A549 (cell line): Measurements from ENCODE around the gene TBX2. TPM values are rescaled to one million over a fixed set of nuclear protein-coding genes. Genes with fewer than 3 reads are reported as not detected.

Experiments
- ATOH8 ChIP-seq: fragments of 250-450 bp; sonication (Bioruptor Pico); IDR thresholded peaks from 2 replicates; pipeline ENCODE4 v1.5.0; 2020; ENCODE audit warnings: low read depth, mild to moderate bottlenecking, moderate library complexity
- BHLHE40 ChIP-seq: IDR thresholded peaks from 2 replicates; pipeline ENCODE4 v1.6.1; 2012; ENCODE audit warnings: low read depth, low read length, inconsistent platforms
- CBX2 ChIP-seq: fragments of 200-600 bp; sonication (generic); IDR thresholded peaks from 2 replicates; pipeline ENCODE4 v1.6.1; 2016; ENCODE audit warnings: low read depth, mild to moderate bottlenecking, borderline replicate concordance
- CHD2 ChIP-seq: fragments of 150-350 bp; IDR thresholded peaks from 2 replicates; pipeline ENCODE4 v1.6.1; 2014; ENCODE audit warnings: low read length; ENCODE audit not compliant: partially characterized antibody
- CTCF ChIP-seq: fragments of >200 bp; sonication (Bioruptor Twin); formaldehyde crosslinking; IDR thresholded peaks from 3 replicates; pipeline ENCODE4 v1.5.1; 2016
- ELK1 ChIP-seq: fragments of 150-350 bp; IDR thresholded peaks from 2 replicates; pipeline ENCODE4 v1.6.1; 2014; ENCODE audit warnings: low read depth, mild to moderate bottlenecking, low read length
- EP300 ChIP-seq, 2 experiments: fragments of >200 bp; sonication (Bioruptor Twin); formaldehyde crosslinking; IDR thresholded peaks; 2 replicates in 1 of 2; 3 replicates in 1 of 2; pipeline ENCODE4 v1.6.1; 2016 to 2017
- ESRRA ChIP-seq: fragments of 150-350 bp; IDR thresholded peaks from 2 replicates; pipeline ENCODE4 v1.6.1; 2014; ENCODE audit warnings: mild to moderate bottlenecking, low read length, borderline replicate concordance
- FOSL2 ChIP-seq, 2 experiments: fragments of 450-650 bp in 1 of 2; fragments of >200 bp in 1 of 2; sonication (Bioruptor Twin) in 1 of 2; formaldehyde crosslinking; IDR thresholded peaks; 2 replicates each; pipeline versions ENCODE4 v1.5.0 to v1.6.1; 2016 to 2020; ENCODE audit warnings: mild to moderate bottlenecking in 1 of 2, moderate library complexity in 1 of 2
- FOXS1 ChIP-seq: fragments of 250-450 bp; sonication (Bioruptor Pico); IDR thresholded peaks from 2 replicates; pipeline ENCODE4 v1.5.0; 2020; ENCODE audit warnings: mild to moderate bottlenecking, moderate library complexity
- GATA3 ChIP-seq: IDR thresholded peaks from 2 replicates; pipeline ENCODE4 v1.6.1; 2012; ENCODE audit warnings: borderline replicate concordance
- HDAC2 ChIP-seq: fragments of 200-600 bp; sonication (generic); IDR thresholded peaks from 2 replicates; pipeline ENCODE4 v1.6.1; 2016
- HES2 ChIP-seq: fragments of >200 bp; sonication (Bioruptor Twin); formaldehyde crosslinking; IDR thresholded peaks from 2 replicates; pipeline ENCODE4 v1.6.1; 2016
- HEYL ChIP-seq: fragments of 250-450 bp; sonication (Bioruptor Pico); IDR thresholded peaks from 2 replicates; pipeline ENCODE4 v1.8.0; 2021; ENCODE audit warnings: mild to moderate bottlenecking, moderate library complexity
- HMGXB4 ChIP-seq: fragments of 250-450 bp; sonication (Bioruptor Pico); IDR thresholded peaks from 2 replicates; pipeline ENCODE4 v1.5.0; 2021; ENCODE audit warnings: mild to moderate bottlenecking, moderate library complexity, borderline replicate concordance
- HOXB13 ChIP-seq: fragments of 250-450 bp; sonication (Bioruptor Pico); IDR thresholded peaks from 2 replicates; pipeline ENCODE4 v1.5.0; 2020; ENCODE audit warnings: low read depth, mild to moderate bottlenecking, moderate library complexity
- JUN ChIP-seq, 2 experiments: fragments of >200 bp; sonication (Bioruptor Twin); formaldehyde crosslinking; IDR thresholded peaks; 2 replicates in 1 of 2; 3 replicates in 1 of 2; pipeline ENCODE4 v1.6.1; 2016 to 2017
- MAFK ChIP-seq: fragments of 450-650 bp; IDR thresholded peaks from 2 replicates; pipeline ENCODE4 v1.6.1; 2014; ENCODE audit not compliant: partially characterized antibody
- MAX ChIP-seq: IDR thresholded peaks from 2 replicates; pipeline ENCODE4 v1.6.1; 2012
- NFE2L2 ChIP-seq: fragments of 150-350 bp; conservative IDR thresholded peaks from 2 replicates; pipeline ENCODE4 v1.6.1; 2014; ENCODE audit warnings: low read length
- NR3C1 ChIP-seq: fragments of >200 bp; sonication (Bioruptor Twin); formaldehyde crosslinking; IDR thresholded peaks from 3 replicates; pipeline ENCODE4 v1.6.1; 2017
- RCOR1 ChIP-seq: fragments of 150-350 bp; IDR thresholded peaks from 2 replicates; pipeline ENCODE4 v1.6.1; 2014; ENCODE audit warnings: antibody characterized with exemption, low read length, low read depth
- RFX5 ChIP-seq: fragments of 450-650 bp; IDR thresholded peaks from 2 replicates; pipeline ENCODE4 v1.7.1; 2014; ENCODE audit warnings: antibody characterized with exemption, mild to moderate bottlenecking, moderate library complexity
- SMC3 ChIP-seq: fragments of >200 bp; sonication (Bioruptor Twin); formaldehyde crosslinking; IDR thresholded peaks from 3 replicates; pipeline ENCODE4 v1.6.1; 2018; ENCODE audit warnings: inconsistent platforms
- TFCP2L1 ChIP-seq: fragments of 250-450 bp; sonication (Bioruptor Pico); IDR thresholded peaks from 2 replicates; pipeline ENCODE4 v1.5.0; 2021; ENCODE audit warnings: mild to moderate bottlenecking
- ZC3H11A ChIP-seq: fragments of 450-650 bp; IDR thresholded peaks from 2 replicates; pipeline ENCODE4 v1.6.1; 2014; ENCODE audit warnings: antibody characterized with exemption, mild to moderate bottlenecking
- ZNF302 ChIP-seq: fragments of 250-450 bp; sonication (Bioruptor Pico); IDR thresholded peaks from 2 replicates; pipeline ENCODE4 v1.9.0; 2021; ENCODE audit warnings: inconsistent platforms, mild to moderate bottlenecking, moderate library complexity
- polyA plus RNA-seq, 4 experiments: library from polyadenylated mRNA; depleted of rRNA in 3 of 4; stranded (reverse); fragments of >200 nt; fragmentation: RNase III in 1 of 4; extraction: RNeasy Plus Mini Kit Qiagen cat#74134 plus additional on column Dnase treatment in 1 of 4; gene quantifications; 2 replicates in 3 of 4; 3 replicates in 1 of 4; pipeline ENCODE4 v1.2.3, GENCODE V29; 2011 to 2017
- TF ChIP-seq, protein P1 (sequence below): IDR thresholded peaks from 2 replicates; pipeline ENCODE4 v1.6.1; 2012
- TF ChIP-seq, protein P2 (sequence below): fragments of >200 bp; sonication (Bioruptor Twin); formaldehyde crosslinking; IDR thresholded peaks from 3 replicates; pipeline ENCODE4 v1.6.1; 2016
- TF ChIP-seq, protein P3 (sequence below): fragments of 200-600 bp; sonication (generic); IDR thresholded peaks from 2 replicates; pipeline ENCODE4 v1.6.1; 2016; ENCODE audit warnings: antibody characterized with exemption, mild to moderate bottlenecking, moderate library complexity

Gene TBX2
- polyA plus RNA-seq, 2 of the 4 experiments (the other 2 are of a cell fraction): 0.71 to 2.3 TPM

- TF ChIP-seq HDAC2 (no peak), ZNF302 (CRISPR knock-in tag) (no peak), FOSL2 (IDR thresholded peaks at IDR 0.05) (no peak), FOSL2 (CRISPR knock-in tag; IDR thresholded peaks at IDR 0.05) (no peak), RFX5 (no peak), JUN (IDR thresholded peaks at IDR 0.05) (peak in 1 of 2 experiments; percentile 59; a peak in 3 of 5 replicates), RCOR1 (no peak), SMC3 (peak; percentile 98), CBX2 (no peak), BHLHE40 (no peak), GATA3 (no peak), HES2 (no peak), CHD2 (no peak), MAFK (no peak), ELK1 (no peak), FOXS1 (CRISPR knock-in tag) (no peak), EP300 (IDR thresholded peaks at IDR 0.05) (no peak), HMGXB4 (no peak), TFCP2L1 (CRISPR knock-in tag) (no peak), MAX (peak; percentile 41), CTCF (peak; percentile 96), HEYL (CRISPR knock-in tag) (no peak), HOXB13 (CRISPR knock-in tag) (no peak), NFE2L2 (no peak), ATOH8 (CRISPR knock-in tag) (no peak), ZC3H11A (no peak), ESRRA (no peak), NR3C1 (no peak)
- TF ChIP-seq, protein P1, sequence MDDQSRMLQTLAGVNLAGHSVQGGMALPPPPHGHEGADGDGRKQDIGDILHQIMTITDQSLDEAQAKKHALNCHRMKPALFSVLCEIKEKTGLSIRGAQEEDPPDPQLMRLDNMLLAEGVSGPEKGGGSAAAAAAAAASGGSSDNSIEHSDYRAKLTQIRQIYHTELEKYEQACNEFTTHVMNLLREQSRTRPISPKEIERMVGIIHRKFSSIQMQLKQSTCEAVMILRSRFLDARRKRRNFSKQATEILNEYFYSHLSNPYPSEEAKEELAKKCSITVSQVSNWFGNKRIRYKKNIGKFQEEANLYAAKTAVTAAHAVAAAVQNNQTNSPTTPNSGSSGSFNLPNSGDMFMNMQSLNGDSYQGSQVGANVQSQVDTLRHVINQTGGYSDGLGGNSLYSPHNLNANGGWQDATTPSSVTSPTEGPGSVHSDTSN: no peak
- TF ChIP-seq, protein P2, sequence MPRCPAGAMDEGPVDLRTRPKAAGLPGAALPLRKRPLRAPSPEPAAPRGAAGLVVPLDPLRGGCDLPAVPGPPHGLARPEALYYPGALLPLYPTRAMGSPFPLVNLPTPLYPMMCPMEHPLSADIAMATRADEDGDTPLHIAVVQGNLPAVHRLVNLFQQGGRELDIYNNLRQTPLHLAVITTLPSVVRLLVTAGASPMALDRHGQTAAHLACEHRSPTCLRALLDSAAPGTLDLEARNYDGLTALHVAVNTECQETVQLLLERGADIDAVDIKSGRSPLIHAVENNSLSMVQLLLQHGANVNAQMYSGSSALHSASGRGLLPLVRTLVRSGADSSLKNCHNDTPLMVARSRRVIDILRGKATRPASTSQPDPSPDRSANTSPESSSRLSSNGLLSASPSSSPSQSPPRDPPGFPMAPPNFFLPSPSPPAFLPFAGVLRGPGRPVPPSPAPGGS: peak; percentile 35; the same call in 1 of the 3 replicates
- TF ChIP-seq, protein P3, sequence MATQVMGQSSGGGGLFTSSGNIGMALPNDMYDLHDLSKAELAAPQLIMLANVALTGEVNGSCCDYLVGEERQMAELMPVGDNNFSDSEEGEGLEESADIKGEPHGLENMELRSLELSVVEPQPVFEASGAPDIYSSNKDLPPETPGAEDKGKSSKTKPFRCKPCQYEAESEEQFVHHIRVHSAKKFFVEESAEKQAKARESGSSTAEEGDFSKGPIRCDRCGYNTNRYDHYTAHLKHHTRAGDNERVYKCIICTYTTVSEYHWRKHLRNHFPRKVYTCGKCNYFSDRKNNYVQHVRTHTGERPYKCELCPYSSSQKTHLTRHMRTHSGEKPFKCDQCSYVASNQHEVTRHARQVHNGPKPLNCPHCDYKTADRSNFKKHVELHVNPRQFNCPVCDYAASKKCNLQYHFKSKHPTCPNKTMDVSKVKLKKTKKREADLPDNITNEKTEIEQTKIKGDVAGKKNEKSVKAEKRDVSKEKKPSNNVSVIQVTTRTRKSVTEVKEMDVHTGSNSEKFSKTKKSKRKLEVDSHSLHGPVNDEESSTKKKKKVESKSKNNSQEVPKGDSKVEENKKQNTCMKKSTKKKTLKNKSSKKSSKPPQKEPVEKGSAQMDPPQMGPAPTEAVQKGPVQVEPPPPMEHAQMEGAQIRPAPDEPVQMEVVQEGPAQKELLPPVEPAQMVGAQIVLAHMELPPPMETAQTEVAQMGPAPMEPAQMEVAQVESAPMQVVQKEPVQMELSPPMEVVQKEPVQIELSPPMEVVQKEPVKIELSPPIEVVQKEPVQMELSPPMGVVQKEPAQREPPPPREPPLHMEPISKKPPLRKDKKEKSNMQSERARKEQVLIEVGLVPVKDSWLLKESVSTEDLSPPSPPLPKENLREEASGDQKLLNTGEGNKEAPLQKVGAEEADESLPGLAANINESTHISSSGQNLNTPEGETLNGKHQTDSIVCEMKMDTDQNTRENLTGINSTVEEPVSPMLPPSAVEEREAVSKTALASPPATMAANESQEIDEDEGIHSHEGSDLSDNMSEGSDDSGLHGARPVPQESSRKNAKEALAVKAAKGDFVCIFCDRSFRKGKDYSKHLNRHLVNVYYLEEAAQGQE: no peak
Observed at GRCh38 chr17:61409301-61410112, 9.9 kb downstream of the TBX2 start (continued).
